SK-N-SH (cell line): ENCODE measurements around the gene HOXB6. TPM values are rescaled to one million over a fixed set of nuclear protein-coding genes. Genes with fewer than 3 reads are reported as not detected.

Experiments used
- CTCF ChIA-PET: fragments of 300-600, 350-600 bp; formaldehyde crosslinking; extraction: SDS; loops from one replicate; lab custom pipeline; 2021; lab: Yijun Ruan, JAX
- POLR2A ChIA-PET: fragments of 350-600 bp; sonication (Branson Sonifier 250); formaldehyde crosslinking; extraction: SDS; loops from one replicate; lab custom pipeline; 2020; ENCODE audit warnings: antibody characterized with exemption, inconsistent platforms; lab: Yijun Ruan, JAX
- DNase-seq: peaks from one replicate; pipeline ENCODE4 v3.0.0; 2012
- H2AFZ ChIP-seq: fragments of 200-600 bp; sonication (generic); 2 replicates; pipeline ENCODE4 v1.8.1; 2016; ENCODE audit warnings: antibody characterized with exemption, mild to moderate bottlenecking, low read depth
- H3F3A ChIP-seq: fragments of 200-600 bp; sonication (generic); replicated peaks from 2 replicates; pipeline ENCODE3; 2016; ENCODE audit warnings: antibody characterized with exemption, mild to moderate bottlenecking; ENCODE audit not compliant: insufficient read depth
- H3K27ac ChIP-seq, 2 experiments: fragments of 200-500 bp in 1 of 2; fragments of 200-600 bp in 1 of 2; sonication (Bioruptor generic) in 1 of 2; sonication (generic), shearing (Covaris generic) in 1 of 2; 2 replicates each; pipeline versions ENCODE4 v1.5.1 to v1.6.1; 2014 to 2016; ENCODE audit warnings: low read depth in 2 of 2, inconsistent platforms in 1 of 2, low read length in 1 of 2, mild to moderate bottlenecking in 1 of 2, mixed read lengths in 1 of 2
- H3K27me3 ChIP-seq: fragments of 200-600 bp; sonication (generic), shearing (Covaris generic); 2 replicates; pipeline ENCODE4 v1.6.1; 2016; ENCODE audit warnings: mixed run types; ENCODE audit not compliant: insufficient read depth
- H3K36me3 ChIP-seq, 2 experiments: fragments of 200-500 bp in 1 of 2; fragments of 200-600 bp in 1 of 2; sonication (Bioruptor generic) in 1 of 2; sonication (generic) in 1 of 2; replicated peaks in 1 of 2; 2 replicates each; pipeline versions ENCODE3 to v1.5.1; 2014 to 2016; ENCODE audit warnings: low read length in 1 of 2, mild to moderate bottlenecking in 1 of 2; ENCODE audit not compliant: insufficient read depth in 2 of 2, control insufficient read depth in 1 of 2
- H3K4me1 ChIP-seq, 2 experiments: fragments of 200-500 bp in 1 of 2; fragments of 200-600 bp in 1 of 2; sonication (Bioruptor generic) in 1 of 2; sonication (generic), shearing (Covaris generic) in 1 of 2; 2 replicates each; pipeline versions ENCODE4 v1.5.1 to v1.6.1; 2014 to 2016; ENCODE audit warnings: low read depth in 1 of 2, low read length in 1 of 2, mixed run types in 1 of 2; ENCODE audit not compliant: insufficient read depth in 2 of 2, control insufficient read depth in 1 of 2
- H3K4me2 ChIP-seq: fragments of 200-600 bp; sonication (generic), shearing (Covaris generic); 2 replicates; pipeline ENCODE4 v1.6.1; 2017; ENCODE audit warnings: mixed run types
- H3K4me3 ChIP-seq, 2 experiments: fragments of 200-500 bp in 1 of 2; fragments of 200-600 bp in 1 of 2; sonication (Bioruptor generic) in 1 of 2; sonication (generic), shearing (Covaris generic) in 1 of 2; 2 replicates each; pipeline versions ENCODE4 v1.5.1 to v1.8.1; 2014 to 2016; ENCODE audit warnings: low read depth in 2 of 2, inconsistent platforms in 1 of 2, low read length in 1 of 2, mild to moderate bottlenecking in 1 of 2, mixed read lengths in 1 of 2, moderate library complexity in 1 of 2
- H3K79me2 ChIP-seq: fragments of 200-600 bp; sonication (generic); 2 replicates; pipeline ENCODE4 v1.8.1; 2017; ENCODE audit warnings: mild to moderate bottlenecking; ENCODE audit not compliant: insufficient read depth
- H3K9ac ChIP-seq: fragments of 200-600 bp; sonication (generic); 2 replicates; pipeline ENCODE4 v1.6.1; 2017; ENCODE audit warnings: mixed run types
- H3K9me2 ChIP-seq: fragments of 200-600 bp; sonication (generic); 2 replicates; pipeline ENCODE4 v1.6.1; 2017; ENCODE audit warnings: mixed run types
- H3K9me3 ChIP-seq: fragments of 200-600 bp; sonication (generic); 2 replicates; pipeline ENCODE4 v1.6.1; 2017; ENCODE audit warnings: mixed run types, mild to moderate bottlenecking, moderate library complexity
- H4K20me1 ChIP-seq: fragments of 200-600 bp; sonication (generic); 2 replicates; pipeline ENCODE4 v1.6.1; 2017; ENCODE audit warnings: mild to moderate bottlenecking, mixed run types; ENCODE audit not compliant: insufficient read depth
- CHD2 ChIP-seq: fragments of 150-350 bp; IDR thresholded peaks from 2 replicates; pipeline ENCODE4 v1.6.1; 2018; ENCODE audit warnings: low read length; ENCODE audit not compliant: partially characterized antibody
- ELF1 ChIP-seq: IDR thresholded peaks from 2 replicates; pipeline ENCODE4 v1.4.0; 2012
- EZH2phosphoT487 ChIP-seq: fragments of 200-600 bp; sonication (generic); IDR thresholded peaks from 2 replicates; pipeline ENCODE4 v1.6.1; 2017; ENCODE audit warnings: low read depth, mixed run types, mild to moderate bottlenecking, antibody characterized with exemption, moderate library complexity, borderline replicate concordance
- FOXJ3 ChIP-seq: sonication (generic); formaldehyde crosslinking; IDR thresholded peaks from 2 replicates; pipeline ENCODE4 v1.5.1; 2020; ENCODE audit warnings: mild to moderate bottlenecking, missing genetic modification reagents
- FOXM1 ChIP-seq: IDR thresholded peaks from 2 replicates; pipeline ENCODE4 v1.4.0; 2012; ENCODE audit warnings: low read depth, mild to moderate bottlenecking
- GABPA ChIP-seq: IDR thresholded peaks from 2 replicates; pipeline ENCODE4 v1.4.0; 2012; ENCODE audit warnings: low read depth, mild to moderate bottlenecking
- GATA2 ChIP-seq: sonication (generic); formaldehyde crosslinking; IDR thresholded peaks from 2 replicates; pipeline ENCODE4 v1.5.0; 2020; ENCODE audit warnings: mild to moderate bottlenecking, missing genetic modification reagents
- JUND ChIP-seq: IDR thresholded peaks from 2 replicates; pipeline ENCODE4 v1.4.0; 2012
- NFIC ChIP-seq: IDR thresholded peaks from 2 replicates; pipeline ENCODE4 v1.4.0; 2012; ENCODE audit warnings: borderline replicate concordance
- POLR2AphosphoS5 ChIP-seq: IDR thresholded peaks from 2 replicates; pipeline ENCODE4 v1.6.1; 2012; ENCODE audit warnings: low read depth, low read length
- RFX5 ChIP-seq: IDR thresholded peaks from 2 replicates; pipeline ENCODE4 v1.6.1; 2012; ENCODE audit warnings: mild to moderate bottlenecking, improper control_type of control experiment, low read length
- RXRA ChIP-seq: IDR thresholded peaks from 2 replicates; pipeline ENCODE4 v1.4.0; 2012; ENCODE audit warnings: low read depth, mild to moderate bottlenecking, borderline replicate concordance
- SMC3 ChIP-seq: IDR thresholded peaks from 2 replicates; pipeline ENCODE4 v1.6.1; 2012; ENCODE audit warnings: low read depth, low read length, improper control_type of control experiment
- WGBS: methylation state at CpG from one replicate; pipeline ENCODE4 v1.1.6; 2017; ENCODE audit warnings: low lambda C conversion rate; 5-methylcytosine and 5-hydroxymethylcytosine counted together
- polyA plus RNA-seq, 3 experiments: library from polyadenylated mRNA; depleted of rRNA; stranded (reverse); fragments of >200 nt; gene quantifications; 2 replicates each; pipeline ENCODE4 v1.2.3, GENCODE V29; 2012
- TF ChIP-seq, protein P1 (sequence below): fragments of 150-350 bp; IDR thresholded peaks from 2 replicates; pipeline ENCODE4 v1.6.1; 2016; ENCODE audit warnings: mild to moderate bottlenecking, low read depth, low read length
- TF ChIP-seq, protein P2 (sequence below): IDR thresholded peaks from 2 replicates; pipeline ENCODE4 v1.4.0; 2012; ENCODE audit warnings: low read depth
- TF ChIP-seq, protein P3 (sequence below): IDR thresholded peaks from 2 replicates; pipeline ENCODE4; 2012
- TF ChIP-seq, protein P4 (sequence below): IDR thresholded peaks from 2 replicates; pipeline ENCODE4 v1.6.1; 2012; ENCODE audit warnings: mild to moderate bottlenecking, low read depth, low read length, moderate library complexity

Gene HOXB6
- polyA plus RNA-seq, 1 of the 3 experiments (the other 2 are of a cell fraction): not detected

DNA sequence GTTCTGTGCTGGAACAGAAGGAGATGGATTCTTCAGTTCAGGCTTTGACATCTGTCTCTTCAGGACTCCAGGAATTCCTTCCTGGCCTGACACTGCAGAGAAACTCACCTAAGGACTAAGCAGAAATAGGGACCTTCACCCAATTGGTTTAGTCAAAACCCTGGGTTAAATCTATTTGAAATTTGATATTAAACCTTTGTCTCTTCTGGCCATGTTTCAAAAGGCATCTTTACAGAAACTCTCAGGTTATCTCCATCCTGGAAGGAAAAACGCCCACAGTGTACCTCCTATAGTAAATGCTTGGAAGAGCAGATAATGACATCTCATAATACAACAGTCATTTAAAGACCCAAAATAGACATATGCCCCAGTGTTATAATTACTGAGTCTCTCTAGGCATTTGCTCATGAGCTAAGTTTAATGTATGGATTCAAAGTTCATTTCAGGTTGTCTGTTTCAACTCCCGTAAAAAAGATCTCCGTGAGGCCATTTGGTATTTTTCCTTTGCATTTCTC is 21.0 kb downstream of the HOXB6 start:
- TF ChIP-seq FOXM1 (no peak), RFX5 (no peak)
- TF ChIP-seq, protein P1, sequence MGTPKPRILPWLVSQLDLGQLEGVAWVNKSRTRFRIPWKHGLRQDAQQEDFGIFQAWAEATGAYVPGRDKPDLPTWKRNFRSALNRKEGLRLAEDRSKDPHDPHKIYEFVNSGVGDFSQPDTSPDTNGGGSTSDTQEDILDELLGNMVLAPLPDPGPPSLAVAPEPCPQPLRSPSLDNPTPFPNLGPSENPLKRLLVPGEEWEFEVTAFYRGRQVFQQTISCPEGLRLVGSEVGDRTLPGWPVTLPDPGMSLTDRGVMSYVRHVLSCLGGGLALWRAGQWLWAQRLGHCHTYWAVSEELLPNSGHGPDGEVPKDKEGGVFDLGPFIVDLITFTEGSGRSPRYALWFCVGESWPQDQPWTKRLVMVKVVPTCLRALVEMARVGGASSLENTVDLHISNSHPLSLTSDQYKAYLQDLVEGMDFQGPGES: no peak
- no peak overlapping the region for H3K4me2 ChIP-seq
- no peaks in the 10 kb centered on the region for H3K79me2 ChIP-seq
- peaks cover 9% of the 10 kb centered on the region; the same call in 1 of the 2 replicates for H4K20me1 ChIP-seq
- CTCF ChIA-PET: interaction anchor here (1.5 kb wide), 1 partner anchor 53 kb away, joined by 4 read pairs; no protein-coding TSS in a partner anchor
- H3K9me2 ChIP-seq: no peaks in the 10 kb centered on the region
- H3K4me3 ChIP-seq: no peak overlapping the region
- H3K4me1 ChIP-seq: peaks cover 2 to 3% of the 10 kb centered on the region in 2 experiments; a peak in 1 of 4 replicates
- DNase-seq: no peak
- 21% methylated on average over 3 of the region's 3 CpGs for WGBS
- no peak overlapping the region for H3K27ac ChIP-seq
- H2AFZ ChIP-seq: no peak overlapping the region
- no peaks in the 10 kb centered on the region for H3K9me3 ChIP-seq
- POLR2A ChIA-PET: interaction anchor here (0.6 kb wide), 1 partner anchor 99 kb away, joined by 4 read pairs; no protein-coding TSS in a partner anchor
- H3K9ac ChIP-seq: no peak overlapping the region
- peaks cover 100% of the 10 kb centered on the region for H3K27me3 ChIP-seq
- H3F3A ChIP-seq: peaks cover 4% of the 10 kb centered on the region
- H3K36me3 ChIP-seq: no peaks in the 10 kb centered on the region

DNA sequence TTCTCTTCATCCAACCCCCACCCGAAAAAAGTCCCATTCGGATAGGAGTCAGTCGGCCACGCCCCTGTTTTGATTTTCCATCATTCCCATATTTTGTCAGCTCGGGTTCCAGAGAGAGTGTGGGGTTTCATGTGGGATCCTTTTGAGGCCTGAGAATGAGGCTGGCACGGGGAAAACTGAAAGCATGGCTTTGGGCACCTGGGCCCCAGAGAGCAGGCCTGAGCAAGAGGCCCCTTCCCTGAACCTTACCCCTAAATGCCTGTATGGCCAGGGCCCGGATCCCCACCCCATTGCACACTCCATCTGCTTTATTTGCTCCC is 22.1 kb downstream of the HOXB6 start:
- Histone ChIP-seq H4K20me1 (peaks cover 9% of the 10 kb centered on the region; the same call in 1 of the 2 replicates), H3K79me2 (no peaks in the 10 kb centered on the region), H3K27me3 (peaks cover 94% of the 10 kb centered on the region), H3K9ac (no peak overlapping the region), H3K4me2 (no peak overlapping the region), H3F3A (peaks cover 4% of the 10 kb centered on the region), H3K27ac (no peak overlapping the region), H3K4me3 (no peak overlapping the region), H3K9me3 (no peaks in the 10 kb centered on the region), H2AFZ (no peak overlapping the region), H3K36me3 (no peaks in the 10 kb centered on the region), H3K9me2 (no peaks in the 10 kb centered on the region), H3K4me1 (peaks cover 2 to 3% of the 10 kb centered on the region in 2 experiments; a peak in 1 of 4 replicates)
- no peak for TF ChIP-seq CHD2
- no peak for TF ChIP-seq POLR2AphosphoS5
- no peak for TF ChIP-seq NFIC
- TF ChIP-seq RXRA: no peak
- TF ChIP-seq, protein P2, sequence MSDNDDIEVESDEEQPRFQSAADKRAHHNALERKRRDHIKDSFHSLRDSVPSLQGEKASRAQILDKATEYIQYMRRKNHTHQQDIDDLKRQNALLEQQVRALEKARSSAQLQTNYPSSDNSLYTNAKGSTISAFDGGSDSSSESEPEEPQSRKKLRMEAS: no peak
- TF ChIP-seq ELF1: no peak
- TF ChIP-seq EZH2phosphoT487: no peak
- TF ChIP-seq SMC3: no peak
- TF ChIP-seq, protein P1: no peak
- TF ChIP-seq FOXJ3 (CRISPR knock-in tag): no peak
- TF ChIP-seq, protein P3, sequence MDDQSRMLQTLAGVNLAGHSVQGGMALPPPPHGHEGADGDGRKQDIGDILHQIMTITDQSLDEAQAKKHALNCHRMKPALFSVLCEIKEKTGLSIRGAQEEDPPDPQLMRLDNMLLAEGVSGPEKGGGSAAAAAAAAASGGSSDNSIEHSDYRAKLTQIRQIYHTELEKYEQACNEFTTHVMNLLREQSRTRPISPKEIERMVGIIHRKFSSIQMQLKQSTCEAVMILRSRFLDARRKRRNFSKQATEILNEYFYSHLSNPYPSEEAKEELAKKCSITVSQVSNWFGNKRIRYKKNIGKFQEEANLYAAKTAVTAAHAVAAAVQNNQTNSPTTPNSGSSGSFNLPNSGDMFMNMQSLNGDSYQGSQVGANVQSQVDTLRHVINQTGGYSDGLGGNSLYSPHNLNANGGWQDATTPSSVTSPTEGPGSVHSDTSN: no peak
- TF ChIP-seq GATA2 (CRISPR knock-in tag): no peak
- TF ChIP-seq GABPA: no peak
- TF ChIP-seq, protein P4, sequence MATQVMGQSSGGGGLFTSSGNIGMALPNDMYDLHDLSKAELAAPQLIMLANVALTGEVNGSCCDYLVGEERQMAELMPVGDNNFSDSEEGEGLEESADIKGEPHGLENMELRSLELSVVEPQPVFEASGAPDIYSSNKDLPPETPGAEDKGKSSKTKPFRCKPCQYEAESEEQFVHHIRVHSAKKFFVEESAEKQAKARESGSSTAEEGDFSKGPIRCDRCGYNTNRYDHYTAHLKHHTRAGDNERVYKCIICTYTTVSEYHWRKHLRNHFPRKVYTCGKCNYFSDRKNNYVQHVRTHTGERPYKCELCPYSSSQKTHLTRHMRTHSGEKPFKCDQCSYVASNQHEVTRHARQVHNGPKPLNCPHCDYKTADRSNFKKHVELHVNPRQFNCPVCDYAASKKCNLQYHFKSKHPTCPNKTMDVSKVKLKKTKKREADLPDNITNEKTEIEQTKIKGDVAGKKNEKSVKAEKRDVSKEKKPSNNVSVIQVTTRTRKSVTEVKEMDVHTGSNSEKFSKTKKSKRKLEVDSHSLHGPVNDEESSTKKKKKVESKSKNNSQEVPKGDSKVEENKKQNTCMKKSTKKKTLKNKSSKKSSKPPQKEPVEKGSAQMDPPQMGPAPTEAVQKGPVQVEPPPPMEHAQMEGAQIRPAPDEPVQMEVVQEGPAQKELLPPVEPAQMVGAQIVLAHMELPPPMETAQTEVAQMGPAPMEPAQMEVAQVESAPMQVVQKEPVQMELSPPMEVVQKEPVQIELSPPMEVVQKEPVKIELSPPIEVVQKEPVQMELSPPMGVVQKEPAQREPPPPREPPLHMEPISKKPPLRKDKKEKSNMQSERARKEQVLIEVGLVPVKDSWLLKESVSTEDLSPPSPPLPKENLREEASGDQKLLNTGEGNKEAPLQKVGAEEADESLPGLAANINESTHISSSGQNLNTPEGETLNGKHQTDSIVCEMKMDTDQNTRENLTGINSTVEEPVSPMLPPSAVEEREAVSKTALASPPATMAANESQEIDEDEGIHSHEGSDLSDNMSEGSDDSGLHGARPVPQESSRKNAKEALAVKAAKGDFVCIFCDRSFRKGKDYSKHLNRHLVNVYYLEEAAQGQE: no peak
- no peak for TF ChIP-seq JUND
- no peak for TF ChIP-seq FOXM1
- WGBS: 28% methylated on average over 7 of the region's 7 CpGs
- no peak for DNase-seq
- ChIA-PET CTCF (interaction anchor here (0.8 to 1.5 kb wide), 3 partner anchors 54 to 248 kb away, joined by 3 to 4 read pairs (median 3); no protein-coding TSS in a partner anchor), POLR2A (no interaction called here)
